NCI-H2196 (cell line): ENCODE data around the gene MORF4L2.
A peak's percentile ranks its signal among the peaks of the same experiment; 100 is the strongest.
"Not testable (repeated sequence)": the region's sequence is repeated elsewhere in the genome, so short reads cannot be mapped to it uniquely, and the experiment has no call there.

Experiments used
- DNase-seq: peaks from one replicate; lab custom pipeline; 2025; ENCODE audit not compliant: unreplicated experiment; lab: John Stamatoyannopoulos, UW

The MORF4L2 gene

DNA sequence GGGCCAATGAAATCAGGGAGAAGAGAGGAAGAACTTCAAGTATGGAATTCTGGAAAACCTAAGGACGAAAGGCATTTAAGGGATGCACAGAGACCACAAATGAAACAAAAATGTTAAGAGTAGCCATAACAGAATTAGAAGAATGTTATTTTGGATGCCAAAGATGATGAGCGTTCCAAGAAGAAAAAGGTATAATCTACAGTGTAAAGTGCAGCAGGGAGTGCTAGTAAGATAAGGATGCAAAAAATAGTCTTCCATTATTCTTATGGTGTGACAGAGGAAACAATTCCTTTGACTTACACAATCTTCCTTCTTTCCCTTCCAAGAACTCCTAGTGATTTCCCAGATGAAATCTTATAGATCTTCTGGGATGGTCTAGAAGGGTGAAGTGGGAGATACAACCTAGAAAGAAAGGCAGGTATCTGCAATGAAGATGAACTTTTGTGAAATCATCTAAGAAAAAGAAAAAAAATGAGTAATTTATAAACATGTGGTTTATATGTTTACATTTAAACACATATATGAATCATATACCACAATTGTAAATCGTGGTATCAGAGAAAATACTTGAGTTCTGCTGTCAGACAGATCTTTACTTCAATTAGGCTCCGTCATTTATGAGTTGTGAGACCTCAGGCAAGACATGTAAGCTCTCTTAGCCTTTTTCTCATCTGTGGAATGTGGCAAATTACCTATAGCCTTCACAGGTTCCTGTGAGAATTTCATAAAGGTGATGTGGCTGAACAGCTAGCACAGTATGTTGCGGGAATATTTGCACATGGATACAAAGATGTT, 8.1 kb downstream of the MORF4L2 start:
- no peak for DNase-seq

DNA sequence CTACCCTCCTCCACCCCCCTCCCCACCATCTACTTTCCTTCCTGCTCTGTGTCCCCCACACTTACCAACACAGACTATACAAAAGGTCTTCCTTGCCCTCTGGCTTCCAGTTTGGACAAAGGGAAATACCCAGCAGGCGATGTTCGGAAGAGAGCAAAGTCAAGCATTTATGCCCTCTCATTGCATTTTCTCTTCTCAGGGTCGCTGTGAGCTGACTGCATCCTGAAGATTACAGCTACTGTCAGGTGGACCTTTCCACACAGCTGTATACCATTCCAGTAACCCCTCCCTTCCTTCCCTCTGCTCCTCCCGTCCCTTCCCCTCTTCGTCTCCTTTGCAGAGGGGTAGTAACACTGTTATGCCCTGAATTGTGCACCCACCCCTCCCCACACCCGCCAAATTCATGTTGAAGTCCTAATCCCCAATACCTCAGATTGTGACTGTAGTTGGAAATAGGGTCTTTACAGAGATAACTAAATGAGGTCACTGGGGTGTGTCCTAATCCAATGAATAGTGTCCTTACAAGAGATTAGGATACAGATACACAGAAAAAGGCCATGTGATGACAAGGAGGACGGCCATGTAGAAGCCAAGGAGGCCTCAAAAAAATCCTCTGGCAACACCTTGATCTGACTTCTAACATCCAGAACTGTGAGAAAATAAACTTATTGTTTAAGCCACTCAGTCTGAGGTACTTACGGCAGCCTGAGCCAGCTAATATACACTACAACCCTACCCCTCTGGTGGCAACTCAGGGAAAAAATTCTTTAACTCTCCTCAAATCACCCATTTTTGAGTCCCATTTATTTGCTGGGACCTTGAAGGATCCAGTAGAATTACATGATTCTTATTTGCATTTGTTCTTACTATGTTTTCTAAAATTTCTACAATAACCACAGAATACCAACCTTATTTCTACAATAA, 11.7 kb downstream of the MORF4L2 start:
- no peak for DNase-seq

DNA sequence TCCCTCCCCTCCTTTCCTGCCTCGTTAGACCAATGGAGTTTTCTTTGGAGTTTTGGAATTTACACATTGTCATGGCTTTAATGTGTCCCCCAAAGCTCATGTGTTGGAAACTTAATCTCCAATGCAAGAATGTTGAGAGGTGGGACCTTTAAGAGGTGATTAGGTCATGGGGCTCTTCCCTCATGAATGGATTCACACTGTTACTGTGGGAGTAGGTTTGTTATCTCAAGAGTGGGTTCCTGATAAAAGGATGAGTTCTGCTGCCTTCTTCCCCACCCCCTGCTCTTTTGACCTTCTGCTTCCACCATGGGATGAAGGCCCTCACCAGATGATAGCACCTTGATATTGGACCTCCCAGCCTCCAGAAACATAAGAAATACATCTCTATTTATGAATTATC, 16.8 kb downstream of the MORF4L2 start:
- no peak for DNase-seq

DNA sequence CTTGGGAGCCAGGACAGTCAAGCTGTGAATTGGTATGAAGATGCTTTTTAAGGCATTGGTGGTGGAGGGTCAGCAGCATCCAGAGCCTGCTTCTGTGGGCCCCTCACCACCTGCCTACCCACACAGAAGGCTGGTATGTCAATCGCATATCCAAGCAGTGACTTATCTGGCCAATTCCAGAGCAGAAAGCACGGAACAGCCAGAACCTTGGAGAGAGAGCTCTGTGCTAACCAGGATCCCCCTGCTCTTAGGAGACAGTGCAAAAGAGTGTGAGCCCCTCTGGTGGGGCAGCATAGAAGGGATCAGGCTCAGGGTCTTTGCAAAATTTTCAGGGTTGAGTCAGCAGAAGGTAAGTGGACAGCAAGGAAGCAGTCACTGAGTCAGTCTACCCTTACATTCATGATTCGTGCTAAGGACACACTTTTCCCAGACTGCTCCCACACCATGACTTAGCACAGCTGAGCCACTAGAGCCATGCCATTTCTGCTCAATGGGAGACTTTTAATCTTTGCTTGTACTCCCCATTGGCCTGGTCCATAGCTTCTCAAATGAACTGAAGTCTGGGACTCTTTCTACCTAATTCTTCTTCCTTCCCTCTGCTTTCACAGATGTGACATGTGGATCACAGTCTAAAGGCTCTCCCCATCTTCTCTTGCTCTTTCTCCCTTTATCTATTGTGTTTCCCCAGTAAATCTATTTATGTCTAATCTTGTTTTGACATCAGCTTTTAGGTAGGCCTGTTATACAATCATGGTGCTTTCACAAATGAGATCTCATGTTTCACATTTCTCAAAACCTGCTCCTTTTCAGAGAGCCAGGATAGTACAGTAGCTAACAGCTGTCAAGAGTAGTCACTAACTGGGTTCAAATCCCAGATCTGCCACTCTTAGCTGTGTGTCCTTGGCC, 20.0 kb downstream of the MORF4L2 start:
- DNase-seq: no peak

DNA sequence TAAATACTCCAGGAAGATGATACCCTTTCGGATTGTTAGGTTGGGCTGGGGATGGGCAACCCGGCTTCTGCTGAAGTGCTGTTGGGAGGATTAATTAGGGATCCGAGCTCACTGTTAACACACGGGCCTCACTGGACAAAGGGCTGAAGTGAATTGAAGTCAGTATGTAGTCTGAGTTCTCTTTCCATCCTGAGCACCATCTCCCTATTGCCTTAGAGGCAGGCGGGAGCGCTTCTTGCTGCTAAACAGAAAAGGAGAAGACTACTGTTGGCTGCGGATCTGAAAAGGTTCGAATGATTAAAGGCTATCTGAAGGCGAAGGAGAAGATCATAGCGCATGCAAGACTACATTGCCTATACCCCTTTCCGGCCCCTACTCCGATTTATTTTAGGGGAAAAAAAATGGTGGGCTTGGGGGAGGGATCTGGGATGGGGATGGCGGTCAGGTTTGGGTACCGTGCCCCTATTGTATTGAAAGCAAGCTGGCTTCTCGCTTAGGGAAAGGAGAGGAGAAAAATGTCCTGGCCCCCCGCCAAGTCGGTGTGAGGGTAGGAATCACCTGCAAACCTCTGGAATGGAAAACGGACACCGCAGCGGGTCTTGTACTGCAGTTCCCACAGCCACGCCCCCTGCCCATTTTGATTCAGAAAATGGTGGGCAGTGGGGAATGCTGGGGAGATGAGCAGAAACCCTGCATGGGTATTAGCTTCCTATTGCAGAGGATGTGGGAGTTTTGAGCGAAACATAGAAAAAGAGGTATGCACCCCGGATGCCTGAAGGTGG, 22.3 kb downstream of the MORF4L2 start:
- no peak for DNase-seq

DNA sequence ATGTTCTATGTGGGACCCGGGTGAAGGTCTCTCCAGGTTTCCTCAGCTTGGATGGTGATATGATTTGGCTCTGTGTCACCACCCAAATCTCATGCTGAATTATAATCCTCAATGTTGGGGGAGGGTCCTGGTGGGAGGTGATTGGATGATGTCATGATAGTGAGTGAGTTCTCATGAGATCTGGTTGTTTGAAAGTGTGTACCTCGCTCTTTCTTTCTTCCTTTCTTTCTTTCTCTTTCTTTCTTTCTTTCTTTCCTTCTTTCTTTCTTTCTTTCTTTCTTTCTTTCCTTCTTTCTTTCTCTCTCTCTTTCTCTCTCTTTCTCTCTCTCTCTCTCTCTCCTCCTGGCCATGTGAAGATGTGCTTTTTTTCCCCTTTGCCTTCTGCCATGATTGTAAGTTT, 27.0 kb downstream of the MORF4L2 start:
- DNase-seq: not testable (repeated sequence)

DNA sequence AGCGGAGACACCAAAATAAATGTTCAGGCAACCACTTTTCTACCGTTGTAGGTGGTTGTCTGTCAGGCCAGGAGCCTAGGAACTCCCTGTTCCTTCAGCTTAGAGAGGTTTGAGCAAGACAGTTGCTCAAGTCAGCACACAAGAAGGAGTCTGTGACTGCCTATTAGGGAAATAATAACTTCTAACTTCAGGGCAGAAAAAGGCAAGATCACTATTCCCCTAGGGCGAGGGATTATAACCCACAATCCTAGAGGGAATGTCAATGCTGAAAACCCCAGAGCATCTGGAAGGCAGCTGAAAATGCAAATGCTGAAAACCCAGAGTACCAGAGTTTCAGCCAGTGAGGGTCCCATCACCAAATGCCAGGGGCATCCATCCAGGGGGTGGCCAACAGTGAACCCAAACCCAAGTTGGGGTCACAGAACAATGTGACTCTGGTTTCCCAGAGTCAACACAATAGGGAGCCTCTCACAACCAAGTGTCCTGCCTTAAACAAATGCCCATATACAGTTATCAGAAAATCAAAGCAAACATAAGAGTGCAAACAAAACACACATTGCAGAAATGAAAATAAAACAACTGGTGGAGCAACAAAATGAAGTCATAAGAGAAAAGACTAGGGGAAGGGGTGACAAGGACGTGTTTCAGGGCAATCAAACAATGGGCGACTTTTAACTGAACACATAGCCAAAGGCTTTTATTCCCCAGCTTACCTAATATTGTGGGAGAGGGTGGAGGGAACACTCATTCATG, 27.6 kb downstream of the MORF4L2 start:
- DNase-seq: no peak

DNA sequence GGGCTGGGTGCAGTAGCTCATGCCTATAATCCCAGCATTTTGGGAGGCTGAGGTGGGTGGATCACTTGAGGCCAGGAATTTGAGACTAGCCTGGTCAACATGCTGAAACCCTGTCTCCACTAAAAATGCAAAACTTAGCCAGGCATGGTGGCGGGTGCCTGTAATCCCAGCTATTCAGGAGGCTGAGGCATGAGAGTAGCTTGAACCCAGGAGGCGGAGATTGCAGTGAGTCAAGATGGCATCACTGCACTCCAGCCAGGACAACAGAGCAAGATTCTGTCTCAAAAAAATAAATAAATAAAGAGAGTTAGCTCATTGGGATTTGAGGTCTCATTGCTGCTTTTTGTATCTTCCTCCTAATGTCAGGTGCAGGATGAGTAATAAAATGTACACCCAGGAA, 29.4 kb downstream of the MORF4L2 start:
- not testable (repeated sequence) for DNase-seq

DNA sequence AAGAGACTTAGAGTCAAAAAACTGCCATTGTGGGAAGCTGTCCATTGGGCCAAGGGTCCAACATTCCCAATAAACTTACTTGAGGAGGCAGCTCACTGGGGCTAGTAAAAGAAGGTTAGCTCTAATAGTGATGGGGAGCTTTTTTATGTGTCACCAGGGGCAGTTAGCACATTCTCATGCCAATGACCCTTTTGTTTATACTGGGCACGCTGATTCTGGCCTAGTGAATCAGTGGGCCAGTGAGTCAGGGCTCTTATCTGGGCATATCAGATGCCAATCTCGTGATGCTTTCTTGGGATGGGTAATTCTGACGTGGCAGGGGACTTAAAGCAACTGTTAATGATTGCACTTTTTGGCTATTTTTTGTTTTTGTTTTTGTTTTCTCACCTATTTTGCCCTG, 29.9 kb downstream of the MORF4L2 start:
- DNase-seq: no peak

DNA sequence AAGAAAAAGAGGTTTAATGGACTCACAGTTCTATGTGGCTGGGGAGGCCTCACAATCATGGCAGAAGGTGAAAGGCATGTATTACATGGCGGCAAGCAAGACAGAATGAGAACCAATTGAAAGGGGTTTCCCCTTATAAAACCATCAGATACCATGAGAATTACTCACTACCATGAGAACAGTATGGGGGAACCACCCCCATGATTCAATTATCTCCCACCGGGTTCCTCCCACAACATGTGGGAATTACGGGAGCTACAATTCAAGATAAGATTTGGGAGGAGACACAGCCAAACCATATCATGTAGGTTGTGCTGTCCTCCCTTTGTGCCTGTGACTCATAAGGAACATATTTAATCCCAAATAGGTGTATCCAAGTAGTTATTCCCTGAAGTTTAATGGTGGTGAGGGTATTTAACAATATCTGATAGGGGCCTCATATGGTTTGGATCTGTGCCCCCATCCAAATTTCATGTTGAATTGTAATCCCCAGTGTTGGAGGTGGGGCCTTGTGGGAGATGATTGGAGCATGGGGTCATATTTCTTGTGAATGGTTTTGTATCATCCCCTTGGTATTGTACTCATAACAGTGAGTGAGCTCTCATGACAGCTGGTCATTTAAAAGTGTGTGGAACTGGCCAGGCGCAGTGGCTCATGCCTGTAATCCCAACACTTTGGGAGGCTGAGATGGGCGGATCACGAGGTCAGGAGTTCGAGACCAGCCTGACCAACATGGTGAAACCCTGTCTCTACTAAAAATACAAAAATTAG, 31.1 kb downstream of the MORF4L2 start:
- not testable (repeated sequence) for DNase-seq

DNA sequence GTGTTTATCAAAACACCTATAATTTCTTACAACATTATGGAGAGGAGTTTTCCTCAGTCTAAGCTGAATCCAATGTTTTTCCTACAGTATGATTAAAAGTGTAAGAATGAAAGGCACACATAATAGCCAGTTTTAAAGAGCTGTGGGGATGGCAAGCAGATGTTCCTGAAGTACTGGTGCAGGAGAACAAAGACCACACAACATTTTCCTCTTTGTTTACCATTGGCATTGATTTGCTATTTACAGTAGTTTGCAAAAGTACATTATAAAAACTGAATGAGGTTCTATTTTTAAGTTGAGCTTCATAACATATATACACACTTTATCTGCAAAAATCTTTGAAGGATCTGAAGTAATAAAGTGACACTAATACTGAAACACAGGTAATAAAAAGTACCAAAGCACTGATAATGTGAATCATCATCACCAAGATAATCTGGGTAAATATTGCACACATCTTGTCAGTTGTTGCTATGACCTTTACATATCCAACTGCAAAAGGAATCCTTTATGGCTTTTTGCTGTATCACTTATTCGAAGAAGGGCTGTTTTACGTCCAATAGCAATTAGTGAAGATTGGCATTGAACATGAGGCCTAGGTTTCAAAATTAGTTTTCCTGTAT, 35.2 kb downstream of the MORF4L2 start:
- no peak for DNase-seq

DNA sequence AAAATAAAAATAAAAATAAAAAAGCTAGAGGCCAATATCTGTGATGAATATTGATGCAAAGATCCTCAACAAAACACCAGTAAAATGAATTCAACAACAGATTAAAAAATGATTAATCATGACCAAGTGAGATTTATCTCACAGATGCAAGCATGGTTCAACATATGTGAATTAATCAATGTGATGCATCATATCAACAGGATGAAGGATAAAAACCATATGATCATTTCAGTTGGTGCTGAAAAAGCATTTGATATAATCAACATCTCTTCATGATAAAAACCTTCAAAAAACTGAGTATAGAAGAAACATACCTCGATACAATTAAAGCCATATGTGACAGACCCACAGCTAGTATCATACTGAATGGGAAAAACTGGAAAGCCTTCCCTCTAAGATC, 38.9 kb downstream of the MORF4L2 start:
- no peak for DNase-seq

DNA sequence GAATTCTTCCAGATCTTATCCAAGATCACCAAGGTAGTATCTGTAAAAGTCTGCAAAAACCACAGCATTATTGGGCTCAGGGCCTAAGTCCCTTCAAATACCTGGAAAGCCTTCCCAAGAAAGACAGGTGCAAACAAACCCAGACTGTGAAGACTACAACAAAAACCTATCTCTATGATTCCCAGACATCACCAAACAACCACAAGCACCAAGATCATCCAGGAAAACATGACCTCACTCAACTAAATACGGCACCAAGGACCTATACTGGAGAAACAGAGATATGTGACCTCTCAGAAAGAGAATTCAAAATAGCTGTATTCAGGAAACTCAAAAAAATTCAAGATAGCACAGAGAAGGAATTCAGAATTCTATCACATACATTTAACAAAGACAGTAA, 42.4 kb downstream of the MORF4L2 start:
- DNase-seq: no peak

DNA sequence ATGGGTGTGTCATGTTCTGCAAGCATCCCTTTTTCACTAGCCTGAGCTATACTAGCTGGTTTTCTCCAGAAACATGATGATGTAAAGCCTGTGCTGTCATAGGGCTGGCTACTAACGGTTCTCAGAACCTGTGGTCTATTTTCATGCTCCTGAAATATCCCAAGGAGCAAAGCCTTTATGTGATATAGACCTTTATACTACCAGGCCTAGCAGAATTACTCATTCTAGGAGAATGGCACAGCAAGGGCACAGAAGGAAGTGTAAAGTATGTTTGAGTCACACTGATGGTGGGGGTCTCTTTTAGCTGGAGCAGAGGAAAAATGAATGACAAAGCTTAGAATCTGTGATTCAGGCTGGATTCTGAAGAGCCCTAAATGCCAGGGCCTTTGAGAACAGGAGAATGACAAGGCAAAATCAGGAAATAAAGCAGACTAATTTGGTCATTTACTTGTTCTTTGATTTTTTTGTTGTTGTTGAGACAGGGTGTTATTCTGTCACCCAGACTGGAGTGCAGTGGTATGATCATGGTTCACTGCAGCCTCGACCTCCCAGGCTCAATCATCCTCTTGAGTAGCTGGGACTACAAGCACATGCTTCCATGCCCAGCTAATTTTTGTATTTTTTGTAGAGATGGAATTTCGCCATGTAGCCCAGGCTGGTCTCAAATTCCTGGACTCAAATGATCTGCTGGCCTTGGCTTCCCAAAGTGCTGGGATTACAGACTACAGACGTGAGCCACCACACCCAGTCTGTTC, 45.9 kb downstream of the MORF4L2 start:
- DNase-seq: no peak

DNA sequence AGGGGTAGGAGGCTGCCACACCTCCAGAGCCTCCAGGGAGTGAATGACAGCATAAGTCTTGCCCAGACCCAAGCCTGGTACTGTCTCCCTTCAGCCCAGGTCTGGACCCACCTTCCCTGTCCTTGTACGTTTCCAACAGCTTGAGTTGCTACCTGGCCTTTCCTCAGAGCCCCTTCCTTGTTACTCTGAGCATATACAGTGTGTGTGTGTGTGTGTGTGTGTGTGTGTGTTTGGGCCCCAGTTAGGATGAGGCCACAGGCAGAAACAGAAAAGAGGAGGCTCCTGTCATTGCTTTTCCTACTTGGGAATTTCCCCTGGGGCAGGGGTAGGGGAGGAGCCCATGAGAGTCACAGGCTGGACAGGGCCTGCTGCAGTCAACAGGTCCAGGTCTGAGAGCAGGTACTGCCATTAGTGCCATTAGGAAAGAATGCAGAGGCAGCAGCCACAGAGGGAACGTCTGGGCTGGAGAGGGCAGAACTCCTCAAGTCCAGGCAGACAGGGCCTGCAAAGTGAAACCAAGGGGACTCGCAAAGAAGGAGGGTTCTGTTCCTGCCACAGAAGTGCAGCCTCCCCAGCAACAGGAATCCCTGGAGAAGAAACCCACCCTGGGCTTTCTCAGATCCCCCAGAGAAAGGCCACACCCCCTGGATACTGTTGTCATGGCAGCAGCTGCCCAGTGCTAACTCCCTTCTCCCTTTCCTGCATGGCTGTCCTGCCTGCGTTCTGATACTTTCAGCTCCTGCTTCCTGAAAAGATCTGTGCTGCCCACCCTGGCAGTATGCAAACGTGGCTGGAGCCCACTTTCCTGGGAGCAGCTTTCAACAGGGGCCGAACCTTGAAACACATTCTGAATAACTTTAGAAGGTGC, 47.8 kb downstream of the MORF4L2 start:
- peak; percentile 7 for DNase-seq

DNA sequence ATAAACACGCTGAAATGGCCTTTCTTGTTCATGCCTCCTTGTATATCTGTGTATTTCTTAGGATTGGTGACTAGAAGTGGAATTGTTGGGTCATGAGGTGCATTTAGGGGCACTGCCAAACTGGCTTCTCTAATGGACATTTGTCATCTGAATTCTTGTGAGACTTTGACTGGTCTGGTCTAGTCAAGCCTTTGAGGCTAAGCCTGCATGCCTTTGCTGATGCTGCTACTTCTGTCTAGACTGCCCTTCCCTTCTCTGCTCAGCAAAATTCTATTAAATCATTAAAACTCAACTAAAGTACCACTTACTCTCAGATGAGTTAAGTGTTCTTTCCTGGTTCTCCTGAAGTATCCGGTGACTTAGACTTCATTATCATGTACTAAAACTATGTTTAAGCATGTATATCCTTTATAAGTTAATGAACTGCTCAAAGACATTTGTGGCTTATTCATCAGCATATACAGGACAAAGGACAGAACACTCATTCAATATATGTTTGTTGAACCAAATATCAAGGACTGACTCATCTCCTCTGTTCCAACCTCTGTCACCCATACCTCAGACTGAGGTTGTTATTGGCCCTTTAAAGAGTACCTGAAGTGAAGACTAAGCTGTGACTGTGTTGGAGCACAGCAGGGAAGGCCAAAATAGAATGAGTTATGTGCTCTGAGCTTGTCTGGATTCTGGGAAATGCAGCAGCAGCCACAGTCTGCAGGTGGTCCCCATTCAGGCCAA, 48.7 kb downstream of the MORF4L2 start:
- no peak for DNase-seq
